ENCODE results near the gene TMC5.
A peak's percentile ranks its signal among the peaks of the same experiment; 100 is the strongest.
"Not testable (repeated sequence)": the region's sequence is repeated elsewhere in the genome, so short reads cannot be mapped to it uniquely, and the experiment has no call there.

TMC5 gene

DNA sequence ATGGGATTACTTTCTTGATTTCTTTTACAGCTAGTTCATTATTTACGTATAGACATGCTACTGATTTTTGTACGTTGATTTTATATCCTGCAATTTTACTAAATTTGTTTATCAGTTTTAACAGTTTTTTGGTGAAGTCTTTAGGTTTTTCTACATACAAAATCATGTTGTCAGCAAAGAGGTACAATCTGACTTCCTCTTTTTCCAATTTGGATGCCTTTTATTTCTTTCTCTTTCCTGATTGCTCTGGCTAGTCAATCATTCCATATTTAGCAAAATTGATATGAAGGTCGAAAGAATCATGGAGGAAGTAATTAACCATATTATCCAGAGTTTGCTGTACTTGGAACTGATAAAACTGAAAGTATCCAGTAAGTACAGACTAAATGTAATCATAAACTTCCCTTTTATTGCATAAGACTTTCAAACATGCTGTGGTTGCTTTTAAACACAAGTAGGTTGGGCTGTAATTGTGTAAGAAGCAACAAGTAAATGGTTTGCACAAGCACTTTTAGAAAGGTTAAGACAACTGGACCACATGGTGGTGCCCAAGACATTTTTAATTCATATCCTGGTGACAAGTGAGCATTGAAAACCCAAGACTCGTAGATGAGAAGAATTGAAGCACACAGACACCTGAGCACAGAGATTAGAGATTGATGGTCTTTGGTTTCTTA lies 95.8 kb downstream of the TMC5 start:
- no peak for DNase-seq

DNA sequence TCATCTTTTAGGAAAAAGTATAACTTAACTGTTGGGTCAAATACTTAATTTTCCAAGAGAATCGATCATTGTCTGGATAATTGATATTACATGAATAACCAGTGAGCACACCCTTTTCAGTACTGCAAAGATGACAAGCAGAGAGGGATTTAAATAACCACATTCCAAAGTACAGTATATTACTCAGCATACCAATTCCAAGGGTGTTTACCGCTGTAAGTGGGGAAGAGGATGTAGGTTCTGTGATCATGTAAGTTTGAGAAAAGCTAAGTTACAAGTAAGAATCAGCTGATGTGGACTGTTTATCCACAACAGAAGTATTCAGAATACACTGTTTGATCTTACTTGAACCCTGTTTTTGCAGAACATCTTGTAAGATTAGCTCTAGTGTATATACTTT lies 98.1 kb downstream of the TMC5 start:
- DNase-seq, result no peak

DNA sequence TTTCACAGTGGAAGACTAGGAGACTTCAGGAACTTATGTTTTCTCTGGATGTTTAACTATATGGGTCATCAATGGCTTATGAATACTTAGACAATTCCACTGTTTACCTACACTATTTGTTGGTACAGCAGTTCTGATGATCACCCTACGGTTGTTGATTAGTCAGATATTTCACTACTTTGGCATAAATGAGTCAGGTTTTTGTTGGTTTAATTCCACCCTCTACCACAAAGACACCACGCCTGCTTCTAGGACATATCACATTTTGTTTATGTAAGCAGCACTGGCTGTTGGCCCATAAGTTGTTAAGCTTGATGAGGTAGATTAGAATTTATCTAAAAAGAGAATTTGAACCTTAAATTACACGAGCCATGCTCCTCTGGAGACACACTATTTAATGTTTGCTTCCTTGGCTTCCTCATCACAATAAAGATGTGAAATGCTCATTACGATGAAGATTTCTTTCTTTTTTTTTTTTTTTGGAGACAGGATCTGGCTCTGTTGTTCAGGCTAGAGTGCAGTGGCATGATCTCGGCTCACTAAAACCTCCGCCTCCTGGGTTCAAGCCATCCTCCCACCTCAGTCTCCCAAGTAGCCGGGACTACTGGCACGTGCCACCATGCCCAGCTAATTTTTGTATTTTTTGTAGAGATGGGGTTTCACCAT lies 99.9 kb downstream of the TMC5 start:
- no peak for DNase-seq

DNA sequence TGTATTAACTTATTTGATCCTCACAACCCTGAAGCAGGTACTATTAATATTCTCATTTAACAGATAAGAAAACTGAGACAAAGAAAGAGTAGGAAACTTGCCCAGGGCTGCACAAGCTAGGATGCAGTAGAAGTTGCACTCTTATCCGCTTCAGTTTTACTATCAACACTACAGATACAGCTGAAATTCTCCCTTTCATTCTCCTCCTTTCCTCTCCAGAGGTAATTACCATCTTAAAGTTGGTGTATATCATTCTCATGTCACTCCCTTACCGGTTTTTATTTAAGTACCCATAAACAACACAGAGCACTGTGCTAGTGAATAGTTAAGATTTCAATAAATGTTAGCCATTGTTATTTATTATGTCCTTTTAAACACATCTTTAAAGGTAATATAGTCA lies 100.7 kb downstream of the TMC5 start:
- no peak for DNase-seq

DNA sequence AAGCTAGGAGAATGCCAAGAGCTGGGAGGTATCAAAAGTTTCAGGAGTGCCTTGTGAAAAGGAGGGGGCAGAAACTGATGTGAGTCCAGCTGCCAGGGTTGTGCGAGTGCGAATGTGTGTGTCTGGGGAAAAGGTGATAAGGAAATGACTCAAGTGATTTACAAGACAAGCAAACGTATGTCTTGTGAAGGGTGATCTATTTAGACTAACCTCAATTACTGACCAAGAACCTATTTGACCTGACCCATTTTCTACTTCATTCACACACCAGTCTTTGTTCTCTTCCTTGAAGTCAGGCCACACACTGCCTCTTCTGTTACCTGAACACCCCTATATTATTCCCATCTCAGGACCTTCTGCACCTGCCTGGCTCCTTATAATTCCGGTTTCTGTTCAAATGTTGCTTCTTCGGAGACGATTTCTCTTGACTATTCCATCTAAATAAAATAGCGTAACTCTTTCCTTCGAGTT lies 103.2 kb downstream of the TMC5 start:
- DNase-seq, result no peak

DNA sequence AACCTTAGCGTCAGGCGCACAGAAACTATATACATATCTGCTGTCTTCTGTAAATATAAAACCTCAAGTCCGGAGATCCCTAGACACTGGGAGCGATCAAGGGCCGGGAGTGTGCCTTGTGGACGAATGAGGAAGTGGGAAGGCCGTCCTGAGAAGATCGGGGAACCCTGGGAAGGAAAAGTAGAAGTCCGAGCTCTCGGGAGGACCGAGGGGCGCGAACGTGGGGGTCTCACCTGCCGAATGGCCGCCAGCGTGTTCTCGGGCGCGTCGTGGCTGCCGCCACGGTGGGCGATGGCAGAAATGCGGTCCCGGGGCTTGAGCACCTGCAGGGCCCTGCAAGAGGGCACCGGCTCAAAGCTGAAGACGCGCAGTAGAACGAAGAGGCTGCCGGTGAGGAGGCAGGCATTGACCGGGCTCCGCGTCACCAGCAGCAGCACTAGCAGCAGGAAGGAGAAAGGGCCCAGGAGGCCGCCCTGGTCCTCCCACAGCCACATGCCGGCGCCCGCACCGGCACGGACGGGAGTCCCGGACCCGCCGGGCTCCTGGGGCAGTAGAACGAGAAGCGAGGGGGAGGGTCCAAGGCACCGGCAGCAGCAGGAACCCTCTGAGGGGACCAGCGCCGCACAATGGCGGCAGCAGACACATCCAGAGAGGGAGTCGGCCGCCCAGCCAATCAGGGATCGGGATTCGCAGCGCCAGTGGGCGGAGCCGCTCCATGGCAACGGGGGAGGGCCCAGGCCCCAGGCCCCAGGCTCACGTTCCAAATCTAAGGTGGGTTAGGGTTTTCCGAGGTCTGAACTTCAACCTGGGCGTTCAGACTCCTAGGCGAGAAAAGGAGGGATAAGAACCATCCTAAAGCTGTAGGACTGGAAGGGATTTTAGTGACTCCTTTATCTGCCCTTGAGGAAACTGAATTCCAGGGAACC lies 104.1 kb downstream of the TMC5 start, which contains the start of gene GDE1:
Gene GDE1, minus strand, starts transcription at position 628 of the 926 bp plus-strand sequence. Its CDS starts 134 bp downstream, at position 494.
- peak; percentile 92 to 95 for DNase-seq

DNA sequence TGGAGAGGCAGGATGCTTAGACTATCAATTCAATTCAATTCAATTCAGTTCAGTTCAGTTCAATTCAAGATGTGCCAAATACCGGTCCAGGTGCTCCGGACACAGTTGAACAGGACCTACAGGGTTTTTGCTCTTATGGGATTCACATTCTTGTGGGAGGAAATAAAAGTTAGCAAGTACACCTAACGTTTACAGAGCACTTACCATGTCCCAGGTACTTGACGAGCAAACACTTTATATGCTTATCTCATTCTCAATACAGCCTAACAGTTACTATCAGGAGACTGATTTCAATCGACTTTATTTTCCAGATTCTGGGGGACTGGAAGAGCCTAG lies 104.7 kb downstream of the TMC5 start:
- no peak for DNase-seq

DNA sequence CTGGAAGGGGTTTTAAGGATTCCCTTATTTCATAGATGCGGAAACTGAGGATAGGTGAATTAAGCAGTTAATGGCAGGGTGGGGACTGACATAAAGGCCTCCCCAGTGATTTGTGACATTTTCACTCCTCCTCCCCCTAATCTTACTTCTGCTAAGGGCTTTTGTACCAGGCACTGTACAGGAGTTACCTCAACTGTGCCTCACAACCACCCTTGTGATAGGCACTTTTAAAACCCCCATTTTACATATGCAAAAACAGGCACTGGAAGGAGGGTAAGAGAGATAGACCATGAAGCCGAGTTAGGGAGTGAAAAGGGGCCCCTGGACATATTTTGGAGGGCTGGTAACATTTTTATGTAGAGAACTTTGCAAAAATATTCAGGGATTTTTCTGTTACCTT lies 105.1 kb downstream of the TMC5 start:
- no peak for DNase-seq

DNA sequence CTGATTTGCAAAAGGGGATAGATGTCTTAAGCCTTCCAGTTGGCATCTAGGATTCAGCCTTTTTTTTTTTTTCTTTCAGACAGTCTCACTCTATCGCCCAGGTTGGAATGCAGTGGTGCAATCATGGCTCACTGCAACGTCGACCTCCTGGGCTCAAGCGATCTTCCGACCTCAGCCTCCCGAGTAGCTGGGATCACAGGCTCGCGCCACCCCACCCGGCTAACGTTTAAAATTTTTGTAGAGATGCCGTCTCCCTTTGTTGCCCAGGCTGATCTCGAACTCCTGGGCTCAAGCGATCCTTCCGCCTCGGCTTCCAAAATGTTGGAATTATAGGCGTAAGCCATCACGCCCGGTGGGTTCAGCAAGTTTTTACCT lies 105.5 kb downstream of the TMC5 start:
- no peak for DNase-seq

DNA sequence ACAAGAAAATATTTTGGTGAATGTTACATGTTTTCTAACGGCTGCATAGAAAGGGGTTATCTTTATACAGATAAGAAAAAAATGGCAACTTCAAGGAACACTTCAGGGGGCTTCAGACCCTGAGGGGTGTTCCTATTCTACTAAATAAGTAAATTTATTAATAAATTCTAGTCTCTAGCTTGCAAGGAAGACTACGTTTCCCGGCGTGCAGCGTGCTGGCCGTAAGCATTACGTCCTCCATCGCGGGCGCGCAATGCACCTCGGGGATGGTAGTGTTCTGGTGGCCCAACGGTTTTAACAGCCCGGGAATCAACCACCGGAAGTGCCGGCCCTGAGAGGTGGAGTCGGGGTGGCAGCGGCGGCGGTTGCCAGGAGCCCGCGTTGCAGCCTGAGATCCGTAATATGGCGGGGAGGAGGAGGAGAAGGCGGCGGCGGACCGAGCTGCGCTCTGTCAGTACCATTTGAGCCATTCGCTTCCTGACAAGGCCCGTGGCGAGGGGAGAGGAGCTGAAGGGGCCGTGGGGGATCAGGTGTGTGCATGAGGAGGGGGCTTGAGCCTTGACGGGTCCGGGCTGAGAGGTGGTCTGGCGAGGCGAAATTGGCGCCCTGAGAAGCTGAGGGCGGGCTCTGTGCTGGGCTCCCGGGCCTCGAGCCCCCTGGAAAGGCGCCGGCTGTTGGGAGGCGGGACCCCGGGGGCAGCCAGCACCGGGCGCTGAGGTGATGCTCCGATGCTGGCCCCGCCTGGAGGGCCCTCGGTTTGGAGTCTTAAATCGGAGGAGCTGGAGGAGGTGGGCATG lies 106.1 kb downstream of the TMC5 start, which contains the start of gene CCP110:
Gene CCP110, plus strand, starts transcription at position 384 of the 797 bp plus-strand sequence. CDS start 3,940 bp downstream, outside the sequence.
- peak; percentile 95 for DNase-seq

DNA sequence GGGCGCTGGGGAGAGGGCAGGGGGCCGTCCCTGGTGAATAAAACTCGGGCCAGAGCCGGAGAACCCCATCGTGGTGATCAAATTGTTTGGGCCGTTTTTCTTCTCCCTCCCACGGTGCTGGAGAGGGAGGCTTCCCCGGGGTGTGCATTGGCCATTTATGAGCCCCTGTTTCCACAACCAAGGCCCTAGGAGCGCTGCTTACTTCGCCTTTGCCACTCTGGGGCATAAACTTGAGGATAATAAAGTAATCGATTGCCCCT lies 106.6 kb downstream of the TMC5 start:
- no peak for DNase-seq

DNA sequence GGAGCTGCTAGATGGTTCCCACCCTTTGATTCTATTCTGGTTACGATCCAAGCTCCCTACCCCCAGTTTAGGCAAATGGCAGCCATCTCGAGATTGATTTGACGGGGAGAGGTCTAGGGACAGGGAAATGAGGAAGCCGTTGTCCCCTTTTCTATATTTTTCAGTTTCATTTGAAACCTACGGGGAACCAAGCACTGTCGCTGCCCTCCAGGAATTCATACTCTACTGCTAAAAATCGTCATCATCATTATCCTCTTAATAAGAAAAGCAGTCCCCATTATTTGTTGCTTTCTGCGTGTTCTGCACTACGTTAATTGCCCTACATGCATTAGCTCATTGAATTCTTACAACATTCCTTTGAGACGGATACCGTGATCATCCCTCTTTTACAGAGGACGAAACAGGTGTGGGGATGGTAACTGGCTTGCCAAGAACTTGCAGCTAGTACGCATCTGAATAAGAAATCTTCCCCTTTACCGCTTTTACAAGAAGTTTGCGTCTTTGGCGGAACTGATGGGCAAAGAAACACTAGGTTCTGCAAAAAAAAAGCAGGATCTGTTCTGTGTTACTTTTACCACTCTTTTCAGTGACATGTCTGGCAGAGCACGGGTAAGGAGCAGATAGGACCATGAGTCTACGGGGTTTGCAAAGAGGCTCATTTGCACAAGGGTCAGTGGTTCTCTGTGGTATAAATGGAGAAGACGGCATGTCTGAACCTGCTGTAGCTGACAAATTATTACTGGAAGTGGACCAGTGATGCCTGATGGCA lies 107.1 kb downstream of the TMC5 start:
- DNase-seq, result no peak

DNA sequence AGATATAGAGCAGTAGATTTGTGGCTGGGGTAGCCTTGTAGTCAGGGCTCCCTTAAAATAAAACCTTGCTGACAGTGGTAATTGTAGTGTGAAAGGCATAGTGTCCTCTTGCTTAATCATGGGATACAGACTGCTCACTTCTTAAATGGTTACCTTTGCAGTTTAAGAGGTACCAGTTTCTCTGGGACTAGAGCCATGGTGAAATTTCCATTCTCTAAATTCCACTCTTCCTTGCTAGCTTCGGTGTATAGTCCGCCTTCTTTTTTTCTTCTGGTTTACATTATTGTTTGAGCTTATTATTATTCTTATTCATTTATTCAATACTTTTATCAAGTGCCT lies 107.7 kb downstream of the TMC5 start:
- DNase-seq, result no peak

DNA sequence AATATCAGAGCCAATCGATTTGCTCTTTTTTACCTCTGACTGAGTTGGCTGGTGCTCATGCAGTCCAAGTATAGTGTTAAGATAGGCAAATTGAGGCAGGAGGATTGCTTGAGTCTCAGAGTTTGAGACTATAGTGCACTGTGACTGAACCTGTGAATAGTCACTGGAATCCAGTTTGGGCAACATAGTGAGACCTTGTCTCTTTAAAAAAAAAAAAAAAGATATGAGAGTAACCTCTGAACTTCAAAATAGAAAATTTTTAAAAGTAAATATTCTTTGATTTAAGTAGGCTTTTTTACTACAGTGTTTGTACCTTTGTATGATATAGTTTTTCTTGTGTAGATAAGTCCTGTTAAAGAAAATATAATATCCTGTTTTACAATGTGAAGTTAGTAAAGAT lies 109.5 kb downstream of the TMC5 start:
- no peak for DNase-seq

DNA sequence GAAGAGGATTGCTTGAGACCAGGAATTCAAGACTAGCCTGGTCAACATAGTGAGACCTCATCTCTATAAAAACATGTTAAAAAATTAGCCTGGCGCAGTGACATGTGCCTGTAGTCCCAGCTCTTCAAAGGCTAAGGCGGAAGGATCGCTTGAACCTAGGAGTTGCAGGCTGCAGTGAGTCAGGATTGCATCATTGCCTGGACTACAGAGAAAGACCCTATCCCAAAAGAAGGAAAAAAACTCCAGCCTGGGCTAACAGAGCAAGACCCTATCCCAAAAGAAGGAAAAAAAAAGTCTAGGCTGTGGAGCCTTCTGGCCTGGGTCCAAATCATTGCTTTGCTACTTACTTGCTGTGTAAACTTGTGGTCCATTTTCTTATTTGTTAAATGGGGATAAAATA lies 111.0 kb downstream of the TMC5 start:
- DNase-seq, result no peak

DNA sequence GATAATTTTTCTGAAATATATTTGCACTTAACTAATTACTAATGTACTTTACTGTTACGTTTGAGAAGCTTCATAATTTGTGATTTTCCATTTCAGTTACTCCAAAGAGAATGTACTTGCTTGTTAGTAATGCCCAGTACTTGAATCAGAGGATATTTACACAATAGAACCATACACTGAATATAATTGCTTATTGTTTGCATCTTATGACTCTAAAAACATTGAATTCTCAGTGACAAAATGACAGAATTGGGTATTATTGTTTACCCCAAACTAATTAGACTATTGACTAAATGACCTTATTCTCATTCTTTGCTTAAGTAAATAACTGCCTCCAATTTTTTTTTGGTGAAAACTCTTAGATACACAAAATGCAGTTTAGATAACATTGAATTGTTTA lies 114.9 kb downstream of the TMC5 start:
- DNase-seq, result peak; percentile 32 to 83

DNA sequence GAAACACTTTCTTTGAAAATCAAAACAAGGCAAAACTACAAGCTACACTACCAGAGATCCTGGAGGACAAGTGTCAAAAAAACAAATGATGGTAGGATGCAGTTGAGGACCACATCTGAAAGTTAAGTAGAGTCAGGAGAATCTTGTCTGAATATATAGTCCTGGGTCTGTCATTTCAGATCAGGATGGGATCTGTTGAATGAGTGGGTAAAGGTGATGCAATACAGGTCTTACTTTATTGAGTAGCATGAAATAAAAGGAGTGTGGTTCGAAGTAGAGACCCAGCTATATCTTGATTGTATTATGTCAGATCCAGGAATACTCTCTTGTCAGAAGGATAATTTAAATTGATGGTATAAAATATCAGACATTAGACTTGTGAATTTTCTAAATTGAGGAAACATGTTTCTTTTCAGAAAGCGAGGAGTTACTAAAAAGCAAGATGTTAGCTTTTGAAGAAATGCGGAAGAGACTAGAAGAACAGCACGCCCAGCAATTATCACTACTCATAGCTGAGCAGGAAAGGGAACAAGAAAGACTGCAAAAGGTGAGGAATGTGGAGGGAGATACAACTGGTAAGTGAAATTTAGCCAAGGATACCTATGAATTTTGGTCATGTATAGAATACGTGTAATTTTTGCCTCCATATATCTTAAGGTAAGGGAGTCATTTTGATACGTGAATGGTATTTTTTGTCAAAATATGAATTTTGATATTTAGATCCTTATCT lies 122.7 kb downstream of the TMC5 start:
- no peak for DNase-seq

DNA sequence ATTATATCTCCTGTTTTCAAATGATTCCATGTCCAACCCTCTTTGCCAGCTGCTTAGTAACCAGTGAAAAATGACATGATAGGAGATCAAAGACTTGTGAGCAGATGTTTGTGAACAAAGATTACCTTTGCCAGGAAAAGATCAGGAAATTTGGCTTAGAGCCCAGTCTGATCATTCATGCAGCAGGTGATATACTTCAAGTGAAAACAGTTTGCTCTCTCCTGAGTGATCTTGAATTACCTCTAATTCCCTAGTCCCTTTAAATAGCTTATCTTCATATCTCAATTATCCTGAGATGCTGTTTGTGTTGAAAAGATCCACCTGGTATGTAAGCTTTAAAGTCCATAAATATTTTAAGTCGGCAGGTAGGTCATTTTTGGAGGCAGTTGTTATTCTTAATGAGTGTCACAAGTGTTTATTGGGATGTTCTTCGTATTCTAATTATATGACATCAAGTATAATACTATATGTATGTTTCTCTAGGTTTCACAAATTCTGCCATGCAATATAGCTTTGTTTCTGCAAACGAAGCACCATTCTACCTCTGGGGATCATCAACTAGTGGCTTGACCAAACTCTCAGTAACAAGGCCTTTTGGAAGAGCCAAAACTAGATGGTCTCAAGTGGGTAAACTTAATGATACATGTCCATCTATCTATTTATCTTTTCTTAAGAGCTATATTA lies 124.6 kb downstream of the TMC5 start:
- peak; percentile 91 to 92 for DNase-seq

DNA sequence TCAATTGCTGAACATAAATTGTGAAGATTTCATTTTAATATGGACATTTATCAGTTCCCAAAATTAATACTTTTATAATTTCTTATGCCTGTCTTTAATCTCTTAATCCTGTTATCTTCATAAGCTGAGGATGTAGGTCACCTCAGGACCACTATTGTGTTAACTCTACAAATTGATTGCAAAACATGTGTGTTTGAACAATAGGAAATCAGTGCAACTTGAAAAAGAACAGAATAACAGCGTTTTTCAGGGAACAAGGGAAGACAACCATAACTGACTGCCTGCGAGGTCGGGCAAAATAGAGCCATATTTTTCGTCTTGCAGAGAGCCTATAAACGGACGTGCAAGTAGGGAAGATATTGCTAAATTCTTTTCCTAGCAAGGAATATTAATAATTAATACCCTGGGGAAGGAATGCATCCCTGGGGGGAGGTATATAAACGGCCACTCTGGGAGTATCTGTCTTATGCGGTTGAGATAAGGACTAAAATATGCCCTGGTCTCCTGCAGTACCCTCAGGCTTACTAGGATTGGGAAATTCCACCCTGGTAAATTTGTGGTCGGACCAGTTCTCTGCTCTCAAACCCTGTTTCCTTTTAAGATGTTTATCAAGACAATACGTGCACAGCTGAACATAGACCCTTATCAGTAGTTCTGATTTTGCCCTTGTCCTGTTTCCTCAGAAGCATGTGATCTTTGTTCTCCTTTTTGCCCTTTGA lies 125.8 kb downstream of the TMC5 start:
- not testable (repeated sequence) for DNase-seq

DNA sequence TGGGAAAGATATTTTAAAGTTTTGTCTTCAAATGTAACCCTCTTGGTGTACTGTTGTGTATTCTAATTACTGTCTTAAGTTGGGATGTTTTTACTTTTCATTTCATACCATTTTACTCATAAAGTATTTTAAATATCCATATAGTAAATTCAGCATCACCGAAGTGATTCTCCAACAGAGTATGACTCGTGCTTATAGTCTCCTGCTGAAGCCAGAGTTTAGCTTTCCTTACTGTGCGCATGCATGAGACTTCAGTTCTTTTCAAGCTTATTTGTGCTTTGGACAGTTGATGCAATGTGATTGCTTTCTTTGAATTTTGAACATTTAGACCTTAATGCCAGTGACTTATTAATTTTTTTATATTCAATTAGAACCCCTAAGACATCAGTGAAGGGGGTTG lies 130.5 kb downstream of the TMC5 start:
- DNase-seq, result no peak

Data from NCI-H1930 (cell line).